ENCODE results near the gene UGGT1. TPM values are rescaled to one million over a fixed set of nuclear protein-coding genes. Genes with fewer than 3 reads are reported as not detected.

The UGGT1 gene
- total RNA-seq, 2 donors from 2014 or later: 66.9 to 78.6 TPM

DNA sequence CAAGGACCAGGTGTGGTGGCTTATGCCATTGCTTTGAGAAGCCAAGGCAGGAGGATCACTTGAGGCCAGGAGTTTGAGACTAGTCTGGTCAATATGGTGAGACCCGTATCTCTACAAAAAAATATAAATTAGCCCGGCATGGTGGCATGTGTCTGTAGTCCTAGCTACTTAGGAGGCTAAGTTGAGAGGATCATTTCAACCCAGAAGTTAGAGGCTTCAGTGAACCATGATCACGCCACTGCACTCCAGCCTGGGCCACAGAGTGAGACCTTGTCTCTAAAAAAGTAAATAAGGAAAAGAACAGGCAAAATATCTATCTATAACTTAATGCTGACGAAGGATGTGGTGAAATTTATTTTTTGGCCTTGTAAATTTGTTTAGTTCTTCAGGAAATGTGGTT lies 78.1 kb downstream of the UGGT1 start:
- Mint-ChIP-seq H3K36me3 (ENCODE audit: low read depth) (peaks cover 68% of the 10 kb centered on the region), H3K27me3 (ENCODE audit: insufficient read depth) (no peaks in the 10 kb centered on the region), H3K9me3 (no peaks in the 10 kb centered on the region), H3K4me3 (no peak overlapping the region), H3K4me1 (no peaks in the 10 kb centered on the region), H3K27ac (peak overlapping the region; percentile 59)
- Histone ChIP-seq H3K27ac (ENCODE audit: low read depth, low read length) (no peak overlapping the region), H3K27me3 (ENCODE audit: control insufficient read depth, insufficient read depth, low read length, poor library complexity, severe bottlenecking) (no peaks in the 10 kb centered on the region), H3K9ac (ENCODE audit: extremely low read depth, low read length, poor library complexity, severe bottlenecking) (no peak overlapping the region), H3K9me3 (ENCODE audit: control insufficient read depth, low read length) (no peaks in the 10 kb centered on the region), H3K36me3 (ENCODE audit: control insufficient read depth, insufficient read depth, low read length) (peaks cover 88% of the 10 kb centered on the region), H3K4me1 (ENCODE audit: control insufficient read depth, insufficient read depth, low read length) (no peaks in the 10 kb centered on the region), H3K4me3 (ENCODE audit: low read length) (no peak overlapping the region)
- DNase-seq: no peak
- WGBS, 2 experiments (ENCODE audit: insufficient coverage in 1 of 2, insufficient read length in 1 of 2): 95 to 97% methylated on average over 2 to 4 of the region's 4 CpGs
- TF ChIP-seq, protein P1, sequence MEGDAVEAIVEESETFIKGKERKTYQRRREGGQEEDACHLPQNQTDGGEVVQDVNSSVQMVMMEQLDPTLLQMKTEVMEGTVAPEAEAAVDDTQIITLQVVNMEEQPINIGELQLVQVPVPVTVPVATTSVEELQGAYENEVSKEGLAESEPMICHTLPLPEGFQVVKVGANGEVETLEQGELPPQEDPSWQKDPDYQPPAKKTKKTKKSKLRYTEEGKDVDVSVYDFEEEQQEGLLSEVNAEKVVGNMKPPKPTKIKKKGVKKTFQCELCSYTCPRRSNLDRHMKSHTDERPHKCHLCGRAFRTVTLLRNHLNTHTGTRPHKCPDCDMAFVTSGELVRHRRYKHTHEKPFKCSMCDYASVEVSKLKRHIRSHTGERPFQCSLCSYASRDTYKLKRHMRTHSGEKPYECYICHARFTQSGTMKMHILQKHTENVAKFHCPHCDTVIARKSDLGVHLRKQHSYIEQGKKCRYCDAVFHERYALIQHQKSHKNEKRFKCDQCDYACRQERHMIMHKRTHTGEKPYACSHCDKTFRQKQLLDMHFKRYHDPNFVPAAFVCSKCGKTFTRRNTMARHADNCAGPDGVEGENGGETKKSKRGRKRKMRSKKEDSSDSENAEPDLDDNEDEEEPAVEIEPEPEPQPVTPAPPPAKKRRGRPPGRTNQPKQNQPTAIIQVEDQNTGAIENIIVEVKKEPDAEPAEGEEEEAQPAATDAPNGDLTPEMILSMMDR (conservative IDR thresholded peaks at IDR 0.05): no peak

DNA sequence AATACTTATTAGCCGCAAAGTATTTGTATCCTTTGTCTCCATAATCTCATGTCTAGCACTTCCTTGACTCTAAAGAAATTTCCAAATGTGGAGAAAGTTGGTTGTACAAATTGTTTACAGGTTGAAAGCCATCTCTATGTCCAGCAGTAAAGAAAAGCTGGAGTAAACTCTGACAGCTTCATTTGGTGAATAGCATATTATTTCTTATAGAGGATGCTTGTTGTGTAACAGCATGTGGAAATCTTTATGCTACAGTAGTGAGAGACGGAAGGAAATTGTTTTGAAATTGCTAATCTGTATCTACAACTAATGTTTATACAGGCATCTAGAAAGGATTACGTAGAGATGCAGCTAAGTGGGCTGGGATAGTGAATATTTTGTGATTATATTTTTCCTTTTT lies 78.5 kb downstream of the UGGT1 start:
- H3K27me3 Mint-ChIP-seq (ENCODE audit: insufficient read depth): no peaks in the 10 kb centered on the region
- no peak overlapping the region for H3K4me3 Mint-ChIP-seq
- Histone ChIP-seq H3K27ac (ENCODE audit: low read depth, low read length) (no peak overlapping the region), H3K9me3 (ENCODE audit: control insufficient read depth, low read length) (no peaks in the 10 kb centered on the region), H3K4me1 (ENCODE audit: control insufficient read depth, insufficient read depth, low read length) (no peaks in the 10 kb centered on the region), H3K9ac (ENCODE audit: extremely low read depth, low read length, poor library complexity, severe bottlenecking) (no peak overlapping the region), H3K27me3 (ENCODE audit: control insufficient read depth, insufficient read depth, low read length, poor library complexity, severe bottlenecking) (no peaks in the 10 kb centered on the region), H3K4me3 (ENCODE audit: low read length) (no peak overlapping the region), H3K36me3 (ENCODE audit: control insufficient read depth, insufficient read depth, low read length) (peaks cover 88% of the 10 kb centered on the region)
- TF ChIP-seq, protein P1 (conservative IDR thresholded peaks at IDR 0.05): no peak
- DNase-seq: no peak
- WGBS, 2 experiments (ENCODE audit: insufficient coverage in 1 of 2, insufficient read length in 1 of 2): 93 to 95% methylated on average over 3 of the region's 3 CpGs
- H3K27ac Mint-ChIP-seq: peak overlapping the region; percentile 59
- H3K36me3 Mint-ChIP-seq (ENCODE audit: low read depth): peaks cover 67% of the 10 kb centered on the region
- H3K4me1 Mint-ChIP-seq: no peaks in the 10 kb centered on the region
- no peaks in the 10 kb centered on the region for H3K9me3 Mint-ChIP-seq

DNA sequence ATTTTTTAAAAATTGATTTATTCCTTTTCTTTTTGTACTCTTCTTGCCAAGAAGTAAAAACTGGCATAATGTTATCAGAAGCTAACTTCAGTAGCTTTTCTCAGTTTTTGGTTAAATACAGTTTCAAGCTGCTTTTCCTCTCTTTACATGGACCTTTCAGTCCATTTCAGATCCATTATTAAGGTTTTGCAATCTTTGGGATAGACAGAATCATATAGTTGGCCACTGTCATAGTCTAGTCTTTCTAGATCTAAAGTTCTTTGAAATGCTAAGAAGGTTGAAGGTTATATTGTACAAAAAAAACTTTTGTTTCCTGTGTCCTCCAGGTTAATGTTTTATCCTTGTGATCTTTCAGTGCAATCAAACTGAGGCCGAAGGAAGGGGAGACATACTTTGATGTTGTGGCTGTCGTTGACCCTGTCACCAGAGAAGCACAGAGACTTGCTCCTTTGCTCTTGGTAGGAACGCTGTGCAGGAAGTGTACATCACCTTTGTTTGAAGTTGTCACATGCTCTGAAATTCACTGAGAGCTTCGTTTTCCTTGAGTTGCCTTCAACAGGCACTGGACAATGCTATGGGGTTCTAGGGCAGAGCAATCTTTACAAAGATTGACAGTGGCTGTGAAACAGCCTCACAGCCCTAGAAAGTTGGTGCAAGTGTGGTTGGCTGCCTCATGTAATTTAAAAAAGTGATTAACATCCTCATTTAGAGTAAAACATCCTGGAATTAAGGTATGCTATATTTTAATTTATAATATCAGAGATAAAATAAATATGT lies 79.1 kb downstream of the UGGT1 start:
- TF ChIP-seq, protein P1 (conservative IDR thresholded peaks at IDR 0.05): no peak
- no peaks in the 10 kb centered on the region for H3K27me3 Mint-ChIP-seq (ENCODE audit: insufficient read depth)
- no peak for DNase-seq
- no peak overlapping the region for H3K9ac ChIP-seq (ENCODE audit: extremely low read depth, low read length, poor library complexity, severe bottlenecking)
- no peaks in the 10 kb centered on the region for H3K4me1 Mint-ChIP-seq
- no peaks in the 10 kb centered on the region for H3K9me3 Mint-ChIP-seq
- H3K27ac ChIP-seq (ENCODE audit: low read depth, low read length): no peak overlapping the region
- no peak overlapping the region for H3K4me3 ChIP-seq (ENCODE audit: low read length)
- no peaks in the 10 kb centered on the region for H3K4me1 ChIP-seq (ENCODE audit: control insufficient read depth, insufficient read depth, low read length)
- H3K4me3 Mint-ChIP-seq: no peak overlapping the region
- peak overlapping the region; percentile 23 for H3K27ac Mint-ChIP-seq
- H3K27me3 ChIP-seq (ENCODE audit: control insufficient read depth, insufficient read depth, low read length, poor library complexity, severe bottlenecking): no peaks in the 10 kb centered on the region
- WGBS, 2 experiments (ENCODE audit: insufficient coverage in 1 of 2, insufficient read length in 1 of 2): 94 to 95% methylated on average over 4 of the region's 4 CpGs
- H3K9me3 ChIP-seq (ENCODE audit: control insufficient read depth, low read length): no peaks in the 10 kb centered on the region
- peaks cover 69% of the 10 kb centered on the region for H3K36me3 Mint-ChIP-seq (ENCODE audit: low read depth)
- peaks cover 88% of the 10 kb centered on the region for H3K36me3 ChIP-seq (ENCODE audit: control insufficient read depth, insufficient read depth, low read length)

All from endodermal cell (in vitro differentiated cells).